Erythroblast (primary cell): Measurements from ENCODE around the gene SRSF3.

Experiments
- GATA1 ChIP-seq: IDR thresholded peaks from 2 replicates; pipeline ENCODE4 v1.6.1; 2011; ENCODE audit warnings: low read depth, mild to moderate bottlenecking, control low read depth, low read length, moderate library complexity
- POLR2A ChIP-seq: IDR thresholded peaks from 2 replicates; pipeline ENCODE4 v1.6.1; 2011; ENCODE audit warnings: mild to moderate bottlenecking, low read length

DNA sequence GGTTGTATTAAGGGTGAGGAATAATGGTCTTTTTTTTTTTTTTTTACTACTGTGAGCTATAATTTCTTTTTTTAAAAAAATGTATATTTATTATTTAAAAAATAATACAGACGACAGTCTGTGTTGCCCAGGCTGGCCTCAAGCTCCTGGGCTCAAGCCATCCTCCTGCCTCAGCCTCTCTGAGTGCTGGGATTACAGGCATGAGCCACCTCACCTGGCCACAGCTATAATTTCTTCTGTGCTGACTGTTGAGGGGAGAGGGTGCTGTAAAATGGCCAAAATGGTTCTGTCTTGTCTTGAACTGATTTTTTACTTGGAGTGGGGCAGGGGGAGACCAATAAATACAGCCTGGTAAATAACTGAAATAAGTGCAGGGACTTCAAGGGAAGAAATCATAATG, 3.6 kb downstream of the SRSF3 start:
- TF ChIP-seq POLR2A: no peak
- no peak for TF ChIP-seq GATA1
